ENCODE measurements around the gene SELP. TPM values are rescaled to one million over a fixed set of nuclear protein-coding genes. Genes with fewer than 3 reads are reported as not detected.
A peak's percentile ranks its signal among the peaks of the same experiment; 100 is the strongest.

Gene SELP
- total and polyA plus RNA-seq, 4 donors = 1.7 to 8.1 (median 2.4) TPM

- no peak overlapping the region for H3K4me3 ChIP-seq (ENCODE audit: low read depth in 1 of 3, low read length in 3 of 3)
- peaks cover 2 to 14% (median 3%) of the 10 kb centered on the region in 4 donors for H3K36me3 ChIP-seq (ENCODE audit: control insufficient read depth in 4 of 4, insufficient read depth in 3 of 4, low read depth in 1 of 4, low read length in 3 of 4)
- TF ChIP-seq FOXA2 (IDR thresholded peaks at IDR 0.05) (no peak), GABPA (IDR thresholded peaks at IDR 0.05 in 1 of 2, conservative IDR thresholded peaks at IDR 0.05 in 1 of 2) (no peak), JUND (IDR thresholded peaks at IDR 0.05) (peak in 1 of 2 donors; percentile 45), SP1 (IDR thresholded peaks at IDR 0.05) (no peak), ZBTB33 (IDR thresholded peaks at IDR 0.05) (no peak), FOXA1 (IDR thresholded peaks at IDR 0.05) (no peak), TAF1 (conservative IDR thresholded peaks at IDR 0.05) (no peak), NR2F2 (IDR thresholded peaks at IDR 0.05) (no peak), EGR1 (IDR thresholded peaks at IDR 0.05; ENCODE audit: low read depth in 2 of 2) (no peak), REST (IDR thresholded peaks at IDR 0.05) (no peak), HNF4A (conservative IDR thresholded peaks at IDR 0.05) (peak; percentile 31 to 44), RXRA (IDR thresholded peaks at IDR 0.05) (peak; percentile 8 to 57), YY1 (IDR thresholded peaks at IDR 0.05) (peak; percentile 27), HNF4G (IDR thresholded peaks at IDR 0.05) (no peak), ATF3 (IDR thresholded peaks at IDR 0.05) (no peak), MAX (IDR thresholded peaks at IDR 0.05) (no peak), RAD21 (IDR thresholded peaks at IDR 0.05) (no peak), CTCF (IDR thresholded peaks at IDR 0.05; ENCODE audit: low read depth, low read length, missing input control) (no peak)
- DNase-seq (ENCODE audit: low spot score) = no peak
- H3K27me3 ChIP-seq (ENCODE audit: control insufficient read depth in 4 of 4, insufficient read depth in 4 of 4, low read length in 3 of 4) = no peaks in the 10 kb centered on the region
- H3K4me1 ChIP-seq (ENCODE audit: control insufficient read depth in 4 of 4, insufficient read depth in 4 of 4, low read length in 3 of 4) = peaks cover 14 to 80% (median 69%) of the 10 kb centered on the region in 4 donors
- H3K9me3 ChIP-seq (ENCODE audit: control insufficient read depth in 4 of 4, low read length in 3 of 4) = no peaks in the 10 kb centered on the region
- H3K9ac ChIP-seq (ENCODE audit: low read depth in 1 of 2, low read length in 2 of 2) = no peak overlapping the region
- H3K27ac ChIP-seq (ENCODE audit: low read depth in 1 of 2, low read length in 2 of 2) = peak overlapping the region; percentile 67 to 84
- 29% methylated on average over 1 of the region's 1 CpG for WGBS
Observed at GRCh38 chr1:169572187-169572586, 57.7 kb downstream of the SELP start.

All from liver (tissue), 9 donors.